HG03457 (cell line): Measurements from ENCODE around the gene POLR2F.
"Not testable (repeated sequence)": the region's sequence is repeated elsewhere in the genome, so short reads cannot be mapped to it uniquely, and the experiment has no call there.

Experiments used
- ATAC-seq: cut with Tn5 transposase; IDR thresholded peaks from one replicate; pipeline ENCODE4 v1.9.1; 2021; ENCODE audit warnings: moderate number of reproducible peaks; ENCODE audit not compliant: unreplicated experiment

Gene POLR2F

DNA sequence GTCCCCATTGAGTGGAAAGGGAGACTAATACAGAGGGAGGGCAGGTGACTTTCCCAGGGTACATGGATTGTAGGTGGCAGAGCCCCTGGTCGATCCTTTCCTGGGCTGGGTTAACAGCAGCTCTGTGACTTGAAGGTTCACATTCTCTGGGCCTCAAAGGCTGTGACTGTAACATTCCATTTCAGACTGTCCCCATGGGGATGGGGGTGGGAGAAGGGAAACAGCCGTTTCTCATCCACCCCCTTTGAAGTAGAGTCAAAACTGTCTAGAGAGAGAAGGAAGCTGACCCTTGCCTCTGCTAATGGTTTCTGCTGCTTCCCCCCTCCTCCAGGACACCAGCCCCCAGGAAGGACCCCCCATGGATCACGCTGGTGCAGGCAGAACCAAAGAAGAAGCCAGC is 28.2 kb upstream of the POLR2F start:
- no peak for ATAC-seq

DNA sequence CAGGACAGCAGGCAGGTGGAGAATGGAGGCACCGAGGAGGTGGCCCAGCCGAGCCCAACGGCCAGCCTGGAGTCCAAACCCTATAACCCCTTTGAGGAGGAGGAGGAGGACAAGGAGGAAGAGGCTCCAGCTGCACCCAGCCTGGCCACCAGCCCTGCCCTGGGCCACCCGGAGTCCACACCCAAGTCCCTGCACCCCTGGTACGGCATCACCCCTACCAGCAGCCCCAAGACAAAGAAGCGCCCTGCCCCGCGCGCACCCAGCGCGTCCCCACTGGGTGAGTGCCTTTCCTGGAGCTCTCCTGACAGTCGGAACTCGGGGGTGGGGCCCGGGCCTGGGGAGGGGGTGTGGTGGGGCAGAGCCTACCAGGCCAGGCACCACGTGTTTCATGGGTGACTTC is 27.7 kb upstream of the POLR2F start:
- no peak for ATAC-seq

DNA sequence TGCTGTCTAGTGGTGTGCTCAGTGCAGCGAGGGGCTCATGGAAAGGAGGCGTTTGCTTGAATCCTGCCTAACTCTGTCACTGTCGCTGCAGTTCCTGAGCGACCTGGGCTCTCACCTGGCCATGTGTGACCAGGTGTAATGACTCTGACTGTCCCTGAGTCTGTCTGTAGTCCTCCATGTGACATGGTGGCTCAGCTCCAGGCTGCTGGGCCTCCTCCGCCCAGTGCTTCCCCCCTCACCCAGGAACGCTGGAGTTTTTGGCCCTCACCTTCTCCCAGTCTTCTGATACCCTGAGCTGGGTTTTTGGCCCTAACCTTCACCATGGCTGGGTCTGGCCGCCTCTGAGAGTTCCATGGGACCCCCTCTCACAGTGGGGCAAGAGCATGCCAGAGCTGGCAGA is 27.1 kb upstream of the POLR2F start:
- ATAC-seq, result no peak

DNA sequence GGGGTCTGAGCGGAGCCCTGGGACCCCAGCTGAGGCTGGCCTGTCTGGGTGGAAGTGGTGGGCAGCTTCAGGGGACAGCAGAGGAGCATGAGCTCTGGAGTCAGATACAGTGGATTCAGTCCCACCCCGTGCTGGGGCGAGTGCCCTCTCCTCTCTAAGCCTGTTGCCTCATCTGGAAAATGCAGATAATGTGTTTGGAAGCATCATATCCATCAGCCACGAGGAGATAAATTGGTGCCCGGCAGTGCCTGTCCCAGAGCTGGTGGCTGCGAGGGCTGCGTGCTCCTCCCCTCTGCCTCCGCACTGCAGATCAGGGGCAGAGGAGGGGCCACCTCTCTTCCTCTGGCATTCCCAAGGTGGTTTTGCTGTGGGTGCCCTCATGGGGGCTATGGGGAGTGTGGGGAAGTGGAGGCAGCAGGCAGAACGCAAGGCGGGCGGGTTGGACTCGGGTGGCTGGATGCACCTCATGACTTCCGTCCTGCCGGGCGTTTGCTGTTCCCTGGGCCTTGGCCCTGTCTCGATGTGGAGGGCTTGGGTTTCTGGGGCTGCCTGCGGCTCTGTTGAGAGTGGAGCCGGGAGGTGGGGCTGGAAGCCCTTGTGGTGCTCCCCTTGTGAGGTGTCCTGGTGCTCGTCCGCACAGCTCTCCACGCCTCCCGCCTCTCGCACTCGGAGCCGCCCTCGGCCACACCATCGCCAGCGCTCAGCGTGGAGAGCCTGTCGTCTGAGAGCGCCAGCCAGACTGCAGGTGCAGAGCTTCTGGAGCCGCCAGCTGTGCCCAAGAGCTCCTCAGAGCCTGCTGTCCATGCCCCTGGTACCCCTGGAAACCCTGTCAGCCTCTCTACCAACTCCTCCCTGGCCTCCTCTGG is 26.5 kb upstream of the POLR2F start:
- ATAC-seq, result no peak

DNA sequence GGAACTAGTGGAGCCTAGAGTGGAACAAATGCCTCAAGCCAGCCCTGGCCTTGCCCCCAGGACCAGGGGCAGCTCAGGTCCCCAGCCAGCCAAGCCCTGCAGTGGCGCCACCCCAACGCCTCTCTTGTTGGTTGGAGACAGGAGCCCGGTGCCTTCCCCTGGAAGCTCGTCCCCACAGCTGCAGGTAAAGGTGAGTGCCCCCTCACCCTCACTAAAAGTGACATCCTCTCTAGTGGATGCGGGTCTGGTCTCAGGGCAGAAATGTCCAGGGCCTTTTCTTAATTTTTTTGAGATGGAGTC is 25.9 kb upstream of the POLR2F start:
- no peak for ATAC-seq

DNA sequence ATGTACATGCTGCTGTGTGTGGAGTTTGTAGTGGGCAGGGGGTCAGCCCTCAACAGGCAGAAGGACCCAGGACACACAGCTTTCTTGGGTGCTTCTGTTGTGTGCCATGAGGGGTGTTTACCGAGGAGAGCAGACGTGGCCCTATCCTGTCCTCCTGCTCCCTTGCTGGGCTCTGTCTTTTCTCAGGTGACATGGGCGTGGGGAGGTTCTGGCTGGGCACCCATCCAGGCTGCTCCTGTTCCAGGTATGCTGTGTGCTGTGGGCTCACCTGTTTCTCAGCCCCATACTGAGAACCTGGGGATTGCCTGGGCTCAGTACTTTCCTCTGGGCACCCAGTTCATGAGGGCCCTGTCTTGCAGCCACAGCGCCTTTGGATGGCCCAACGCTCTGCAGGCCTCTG is 24.1 kb upstream of the POLR2F start:
- no peak for ATAC-seq

DNA sequence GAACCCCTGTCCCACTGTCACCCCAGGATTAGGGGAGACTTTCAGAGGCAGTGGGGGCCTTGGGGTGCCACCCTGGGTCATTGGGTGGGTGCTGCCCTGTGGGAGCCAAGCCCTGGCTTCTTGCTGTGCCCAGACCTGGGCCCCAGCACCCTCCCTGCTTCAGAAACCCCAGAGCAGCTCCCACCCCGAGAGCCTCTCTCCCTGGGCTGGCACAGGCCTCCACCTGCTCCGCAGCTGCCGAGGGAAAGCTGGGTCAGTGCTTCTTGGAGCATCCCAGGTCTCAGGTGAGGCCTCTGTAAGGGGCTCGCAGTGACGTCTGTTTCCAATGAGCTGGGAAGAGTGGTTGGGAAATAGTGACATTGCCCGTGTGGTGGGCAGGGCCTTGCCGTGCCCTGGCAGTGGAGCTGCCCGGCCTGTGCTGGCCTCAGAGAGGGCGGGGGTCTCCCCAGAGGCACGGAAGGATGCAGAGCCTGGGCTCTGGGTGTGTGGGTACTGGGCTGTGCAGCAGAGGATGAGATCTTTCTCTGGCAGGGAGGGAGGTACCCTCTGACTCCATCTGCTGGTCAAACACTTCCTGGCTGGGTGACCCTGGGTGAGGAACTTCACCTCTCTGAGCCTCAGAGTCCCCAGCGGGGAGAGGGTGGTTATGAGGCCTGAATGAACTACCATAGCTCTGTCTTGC is 23.1 kb upstream of the POLR2F start:
- no peak for ATAC-seq

DNA sequence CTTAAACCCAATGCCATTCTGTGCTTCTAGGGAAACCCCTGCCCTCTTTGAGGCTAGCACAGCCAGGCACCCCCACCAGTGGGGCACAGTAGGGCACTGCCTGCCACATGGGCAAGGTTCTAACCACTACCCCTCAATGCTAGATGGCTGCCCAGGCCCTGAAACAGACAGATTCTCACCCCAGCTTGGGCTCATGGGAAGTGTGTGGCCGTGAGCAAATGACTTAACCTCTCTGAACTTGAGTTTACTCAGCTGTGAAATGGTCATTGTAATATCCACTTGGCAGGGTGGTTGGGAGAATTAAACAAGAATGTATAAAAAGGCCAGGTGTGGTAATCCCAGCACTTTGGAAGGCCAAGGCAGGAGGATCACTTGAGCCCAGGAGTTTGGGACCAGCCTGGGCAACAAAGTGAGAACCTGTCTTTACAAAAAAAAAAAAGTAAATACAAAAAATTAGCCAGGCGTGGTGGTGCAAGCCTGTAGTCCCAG is 22.5 kb upstream of the POLR2F start:
- ATAC-seq, result no peak

DNA sequence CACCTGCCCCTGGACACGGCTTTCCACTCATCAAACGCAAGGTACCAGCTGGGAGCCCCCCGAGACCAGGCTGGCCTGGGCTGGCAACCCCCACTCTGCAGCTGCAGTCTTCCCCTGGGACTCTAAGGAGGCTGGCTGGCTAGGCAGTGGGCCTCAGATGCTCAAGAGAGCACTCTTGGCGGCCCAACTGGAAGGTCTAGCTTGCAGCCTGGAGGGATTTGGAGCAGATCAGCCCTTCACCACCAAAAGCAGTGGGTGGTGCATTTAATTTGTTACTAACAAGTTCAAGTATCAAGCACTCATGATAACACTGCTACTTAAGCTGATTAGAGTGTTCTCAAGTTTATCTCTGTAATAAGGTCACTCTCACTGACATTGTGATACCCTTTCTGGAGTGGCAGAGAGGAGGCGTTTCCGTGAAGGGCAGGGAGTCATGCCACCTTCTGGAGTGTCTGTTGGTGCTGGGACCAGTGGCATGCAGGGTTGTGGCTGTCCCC is 21.6 kb upstream of the POLR2F start:
- ATAC-seq, result no peak

DNA sequence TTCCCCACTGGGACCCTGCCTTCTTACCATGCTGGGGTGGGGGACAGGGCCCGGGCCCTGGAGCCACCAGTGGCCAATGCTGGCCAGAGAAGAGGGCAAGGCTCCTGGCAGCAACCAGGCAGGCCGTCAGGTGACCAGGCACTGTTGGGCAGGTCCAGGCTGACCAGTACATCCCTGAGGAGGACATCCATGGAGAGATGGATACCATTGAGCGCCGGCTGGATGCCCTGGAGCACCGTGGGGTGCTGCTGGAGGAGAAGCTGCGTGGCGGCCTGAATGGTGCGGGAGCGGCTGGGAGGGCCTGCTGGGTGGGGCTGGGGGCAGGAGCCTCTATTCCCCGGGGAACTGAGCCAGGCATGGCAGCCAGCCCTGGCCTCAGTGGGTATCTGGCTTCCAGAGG is 21.1 kb upstream of the POLR2F start:
- no peak for ATAC-seq

DNA sequence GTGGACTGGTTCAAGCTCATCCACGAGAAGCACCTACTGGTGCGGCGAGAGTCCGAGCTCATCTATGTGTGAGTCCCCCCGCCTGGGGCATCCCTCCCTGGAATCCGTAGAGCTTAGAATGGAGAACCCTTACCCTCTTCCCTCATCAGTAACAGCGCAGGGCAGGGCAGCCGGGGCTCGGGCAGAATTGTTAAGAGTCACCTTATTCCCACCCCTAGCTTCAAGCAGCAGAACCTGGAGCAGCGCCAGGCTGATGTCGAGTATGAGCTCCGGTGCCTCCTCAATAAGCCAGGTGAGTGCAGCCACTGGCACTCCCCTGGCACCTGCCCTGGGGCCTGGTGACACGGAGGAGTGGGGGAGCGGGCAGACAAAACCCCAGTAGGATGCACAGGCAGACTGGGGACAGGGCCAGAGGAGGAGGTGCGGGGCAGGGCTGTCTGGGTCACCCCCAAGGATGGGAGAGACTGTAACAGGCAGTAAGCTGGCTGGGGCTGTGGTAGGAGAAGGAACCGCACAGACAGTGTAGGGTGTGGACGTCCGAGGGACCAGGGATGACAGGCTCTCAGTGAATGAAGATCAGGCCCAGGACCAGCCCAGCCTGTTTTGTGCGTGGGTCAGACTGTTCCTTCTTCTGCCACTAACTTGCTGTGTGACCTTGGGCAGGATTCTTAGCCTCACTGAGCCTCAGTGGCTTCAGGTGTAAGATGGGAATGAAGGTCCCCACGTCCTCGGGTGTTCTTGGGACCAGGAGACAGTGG is 20.5 kb upstream of the POLR2F start:
- ATAC-seq, result no peak

DNA sequence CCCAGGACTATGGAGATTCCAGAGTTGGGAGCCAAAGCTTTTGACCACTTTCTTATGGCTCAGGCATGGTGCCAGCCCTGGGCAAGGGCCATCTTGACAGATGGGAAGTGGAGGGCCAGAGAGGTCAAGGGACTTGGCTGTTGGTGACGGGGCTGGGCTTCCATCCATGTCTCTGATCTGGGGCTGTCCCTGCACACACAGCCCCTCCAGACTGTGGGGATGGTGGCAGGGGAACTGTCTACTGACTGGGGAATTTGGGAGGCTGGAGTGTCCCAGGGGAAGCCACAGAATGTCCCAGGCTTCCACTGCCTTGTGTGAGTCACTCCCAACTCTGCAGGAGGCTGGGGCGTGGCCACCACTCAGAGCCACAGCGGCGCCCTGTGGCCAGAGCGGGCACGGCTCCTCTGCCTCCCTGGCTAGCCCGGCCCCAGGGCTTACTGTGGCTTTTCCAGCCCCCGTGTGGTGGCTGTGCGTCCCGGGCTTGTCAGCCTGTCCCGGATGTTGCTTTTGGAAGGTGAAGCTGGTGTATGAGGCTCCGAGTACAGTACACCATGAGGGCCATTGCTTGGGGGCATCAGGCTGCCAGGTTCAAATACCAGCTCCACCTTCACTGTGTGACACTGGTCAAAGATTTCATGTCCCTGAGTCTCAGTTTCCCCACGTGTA is 19.7 kb upstream of the POLR2F start:
- no peak for ATAC-seq

DNA sequence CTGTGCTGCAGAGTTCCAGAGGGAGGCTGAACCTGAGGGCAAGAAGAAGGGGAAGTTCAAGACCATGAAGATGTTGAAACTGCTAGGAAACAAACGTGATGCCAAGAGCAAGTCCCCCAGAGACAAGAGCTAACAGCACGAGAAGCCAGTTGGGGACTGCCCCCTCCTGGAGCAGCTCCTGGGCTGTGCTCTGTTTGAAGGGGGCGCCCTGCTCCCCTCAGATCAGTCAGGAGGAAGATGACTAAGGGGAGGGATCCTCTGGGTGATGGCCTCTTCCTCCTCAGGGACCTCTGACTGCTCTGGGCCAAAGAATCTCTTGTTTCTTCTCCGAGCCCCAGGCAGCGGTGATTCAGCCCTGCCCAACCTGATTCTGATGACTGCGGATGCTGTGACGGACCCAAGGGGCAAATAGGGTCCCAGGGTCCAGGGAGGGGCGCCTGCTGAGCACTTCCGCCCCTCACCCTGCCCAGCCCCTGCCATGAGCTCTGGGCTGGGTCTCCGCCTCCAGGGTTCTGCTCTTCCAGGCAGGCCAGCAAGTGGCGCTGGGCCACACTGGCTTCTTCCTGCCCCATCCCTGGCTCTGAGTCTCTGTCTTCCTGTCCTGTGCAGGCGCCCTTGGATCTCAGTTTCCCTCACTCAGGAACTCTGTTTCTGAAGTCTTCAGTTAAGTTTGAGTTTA is 12.7 kb upstream of the POLR2F start:
- ATAC-seq, result no peak

DNA sequence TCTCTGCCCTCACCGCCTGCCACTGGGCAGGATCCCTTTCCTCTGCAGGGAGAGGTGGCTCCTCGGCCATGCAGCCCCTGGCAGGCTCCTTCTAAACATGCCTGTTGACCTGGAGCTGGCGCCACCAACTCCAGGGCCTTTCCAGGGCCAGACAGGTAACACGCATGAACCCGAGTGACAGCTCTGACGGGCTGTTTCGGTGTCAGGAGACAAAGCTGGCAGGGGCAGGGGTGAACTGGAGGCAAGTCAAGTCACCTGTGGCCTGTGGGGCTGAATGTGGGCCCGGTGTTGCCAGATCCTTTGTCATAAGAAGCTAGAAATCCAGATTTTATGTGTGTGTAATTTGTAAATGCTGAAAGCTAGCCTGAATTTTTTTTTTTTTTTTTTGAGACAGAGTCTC is 11.4 kb upstream of the POLR2F start:
- no peak for ATAC-seq

DNA sequence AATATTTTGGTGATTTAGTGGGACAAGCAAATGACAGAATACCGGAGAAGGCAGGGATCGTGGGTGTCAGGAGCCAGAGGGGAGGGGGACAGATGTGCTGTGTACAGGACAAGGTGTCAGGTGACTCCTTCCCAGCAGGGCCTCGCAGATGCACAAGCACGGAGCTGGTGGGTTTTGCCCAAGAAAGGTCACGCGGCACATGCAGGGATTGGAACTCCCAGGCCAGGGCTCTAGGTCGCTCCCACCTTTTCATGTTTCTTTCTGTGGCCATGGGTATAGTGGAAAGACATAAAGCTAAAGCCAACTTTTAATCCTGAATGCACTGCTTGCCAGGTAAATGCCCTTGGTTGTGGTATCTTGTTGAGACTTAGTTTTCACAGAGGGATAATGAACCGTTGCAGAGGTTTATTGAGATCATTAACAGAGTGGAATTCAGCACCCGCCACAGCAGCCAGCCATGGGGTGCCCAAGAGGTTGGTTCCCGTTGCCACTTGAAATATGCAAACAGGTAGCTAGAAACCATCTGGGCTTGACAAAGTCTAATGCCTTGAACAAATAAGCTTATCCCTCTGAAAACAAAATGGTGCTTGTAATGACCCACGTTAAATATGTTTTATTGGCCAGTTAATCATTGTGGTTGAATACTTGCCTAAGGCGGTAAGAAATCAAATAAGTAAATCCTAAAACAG is 10.2 kb upstream of the POLR2F start:
- ATAC-seq, result no peak

DNA sequence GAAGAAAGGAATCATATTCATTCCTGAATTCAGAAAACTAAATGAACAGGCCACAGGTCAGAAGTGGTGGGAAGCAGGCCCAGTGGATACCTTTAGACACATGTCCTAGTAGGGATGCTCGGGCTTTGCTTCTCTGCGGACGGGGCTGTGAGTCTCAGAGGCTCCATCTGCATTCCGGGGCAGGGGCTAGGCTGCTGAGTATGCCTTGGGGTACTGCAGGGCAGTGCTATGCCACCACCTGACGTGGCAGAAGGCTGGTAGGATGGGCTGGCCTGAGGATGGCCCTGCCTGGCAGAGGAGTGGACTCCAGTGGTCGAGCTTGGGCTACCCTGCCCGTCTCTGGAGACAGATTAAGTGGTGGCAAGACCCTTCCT is 9.7 kb upstream of the POLR2F start:
- ATAC-seq, result no peak

DNA sequence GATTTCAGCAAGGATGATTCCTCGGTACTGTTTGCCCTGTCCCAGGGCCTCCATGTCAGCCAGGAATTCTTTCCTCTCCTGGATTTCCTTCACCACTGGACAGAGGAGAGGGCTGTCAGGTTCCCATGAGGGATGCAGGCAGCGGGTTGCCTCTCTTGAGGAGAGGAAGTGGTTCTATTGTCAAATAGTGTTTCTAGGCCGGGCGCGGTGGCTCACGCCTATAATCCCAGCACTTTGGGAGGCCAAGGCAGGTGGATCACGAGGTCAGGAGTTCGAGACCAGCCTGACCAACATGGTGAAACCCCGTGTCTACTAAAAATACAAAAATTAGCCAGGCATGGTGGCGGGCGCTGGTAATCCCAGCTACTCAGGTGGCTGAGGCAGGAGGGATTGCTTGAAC is 9.1 kb upstream of the POLR2F start:
- not testable (repeated sequence) for ATAC-seq

DNA sequence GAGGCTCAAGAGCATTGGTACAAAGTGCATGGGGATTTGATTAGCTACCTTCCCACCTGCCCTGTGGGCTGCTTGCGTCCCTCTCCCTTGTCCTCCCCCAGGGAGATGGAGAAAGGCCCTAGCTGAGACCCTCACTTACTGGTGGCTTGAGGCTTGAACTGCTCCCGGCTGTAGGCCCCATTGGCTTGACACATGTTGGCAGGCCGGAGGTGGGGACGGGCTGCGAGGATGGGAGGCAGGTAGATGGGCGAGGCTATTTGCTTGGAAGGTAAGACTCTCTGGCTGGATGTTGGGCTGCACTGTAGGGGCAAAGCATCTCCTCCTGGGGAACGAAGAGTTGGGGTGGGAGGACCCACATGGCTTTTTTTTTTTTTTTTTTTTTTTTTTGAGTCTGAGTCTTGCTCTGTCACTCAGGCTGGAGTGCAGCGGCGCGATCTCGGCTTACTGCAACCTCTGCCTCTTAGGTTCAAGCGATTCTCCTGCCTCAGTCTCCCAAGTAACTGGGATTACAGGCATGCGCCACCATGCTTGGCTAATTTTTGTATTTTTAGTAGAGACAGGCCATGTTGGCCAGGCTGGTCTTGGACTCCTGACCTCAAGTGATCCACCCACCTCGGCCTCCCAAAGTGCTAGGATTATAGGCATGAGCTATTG is 6.2 kb upstream of the POLR2F start:
- not testable (repeated sequence) for ATAC-seq

DNA sequence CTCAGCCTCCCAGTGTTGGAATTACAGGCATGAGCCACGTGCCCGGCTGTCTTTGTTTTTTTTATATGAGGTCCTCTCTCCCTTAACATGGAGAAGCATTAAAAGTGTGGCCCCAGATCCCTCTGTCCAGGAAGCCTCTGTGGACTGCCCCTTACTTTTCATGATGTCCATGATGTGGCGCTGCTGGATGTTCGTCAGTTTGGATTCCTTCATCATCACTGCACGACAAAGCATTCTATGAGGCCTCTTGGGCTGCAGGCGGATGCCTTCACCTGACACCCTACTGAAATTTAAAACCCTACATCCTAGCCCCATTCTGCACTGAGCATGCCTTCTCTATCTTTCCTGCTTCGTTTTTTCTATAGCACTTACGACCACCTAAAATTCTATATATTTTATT is 2.2 kb upstream of the POLR2F start:
- no peak for ATAC-seq
